Measurements from ENCODE around the gene LRP8. TPM values are rescaled to one million over a fixed set of nuclear protein-coding genes. Genes with fewer than 3 reads are reported as not detected.

Gene LRP8
- total RNA-seq, 1 experiment from 2014 or later, result 69.5 TPM

Other genes starting within 250 kb of the LRP8 start
- 0.07 to 0.14 TPM in 2 of 3 replicates, not detected in the other for gene SLC1A7, start 185.4 kb downstream of the LRP8 start, total RNA-seq (2021)
- gene CPT2, start 131.2 kb downstream of the LRP8 start, total RNA-seq (2021), result 30.3 to 33.7 TPM (median 31.8 TPM) in 3 replicates
- gene CZIB, start 107.4 kb downstream of the LRP8 start, total RNA-seq (2021), result 41.6 to 48.6 TPM (median 47.6 TPM) in 3 replicates
- gene MAGOH, start 89.6 kb downstream of the LRP8 start, total RNA-seq (2021), result 57.8 to 58.4 TPM (median 57.9 TPM) in 3 replicates
- gene DMRTB1, start 131.3 kb upstream of the LRP8 start, total RNA-seq (2021), result 0.16 to 0.18 TPM (median 0.17 TPM) in 3 replicates